GM21825 (cell line): ENCODE data around the gene NELFE.
"Not testable (repeated sequence)": the region's sequence is repeated elsewhere in the genome, so short reads cannot be mapped to it uniquely, and the experiment has no call there.

Experiments used
- ATAC-seq: cut with Tn5 transposase; IDR thresholded peaks from one replicate; pipeline ENCODE4 v1.9.1; 2021; ENCODE audit warnings: mild to moderate bottlenecking, moderate library complexity; ENCODE audit not compliant: unreplicated experiment

Gene NELFE

GRCh38 chr6:31922942-31923341, 35.8 kb downstream of the NELFE start:
- ATAC-seq = no peak

- no peak for ATAC-seq
Measured at GRCh38 chr6:31920811-31921210, 38.0 kb downstream of the NELFE start.

GRCh38 chr6:31919624-31920303, 39.0 kb downstream of the NELFE start:
- ATAC-seq = no peak

GRCh38 chr6:31918069-31918720, 40.6 kb downstream of the NELFE start:
- no peak for ATAC-seq

GRCh38 chr6:31915756-31916155, 43.0 kb downstream of the NELFE start:
- no peak for ATAC-seq

GRCh38 chr6:31915351-31915750, 43.4 kb downstream of the NELFE start:
- no peak for ATAC-seq

GRCh38 chr6:31911826-31912585, 46.8 kb downstream of the NELFE start:
- no peak for ATAC-seq

- not testable (repeated sequence) for ATAC-seq
Measured at GRCh38 chr6:31909298-31909697, 49.5 kb downstream of the NELFE start.

- ATAC-seq = peak; percentile 57
Measured at GRCh38 chr6:31908791-31909190, 50.0 kb downstream of the NELFE start.

GRCh38 chr6:31908255-31908654, 50.5 kb downstream of the NELFE start:
- not testable (repeated sequence) for ATAC-seq

GRCh38 chr6:31907158-31907813, 51.5 kb downstream of the NELFE start:
- ATAC-seq = no peak

- not testable (repeated sequence) for ATAC-seq
Measured at GRCh38 chr6:31906727-31907126, 52.0 kb downstream of the NELFE start.

- ATAC-seq = no peak
Measured at GRCh38 chr6:31906122-31906521, 52.6 kb downstream of the NELFE start.

GRCh38 chr6:31905041-31905440, 53.7 kb downstream of the NELFE start:
- no peak for ATAC-seq

- ATAC-seq = no peak
Measured at GRCh38 chr6:31903957-31904356, 54.8 kb downstream of the NELFE start.
